Mesenchymal stem cell (in vitro differentiated cells and primary cell): ENCODE results near the gene DSEL. TPM values are rescaled to one million over a fixed set of nuclear protein-coding genes. Genes with fewer than 3 reads are reported as not detected.

Experiments
- DNase-seq: peaks from one replicate; pipeline ENCODE4 v3.0.0-alpha.2; 2013
- H2AFZ ChIP-seq: one replicate; pipeline ENCODE4 v1.6.1; 2013; ENCODE audit warnings: low read depth, mild to moderate bottlenecking, control low read depth, inconsistent platforms, low read length, moderate library complexity
- H2AK5ac ChIP-seq: 2 replicates; pipeline ENCODE4 v1.6.1; 2013; ENCODE audit warnings: low read length, moderate library complexity, mild to moderate bottlenecking, inconsistent platforms; ENCODE audit not compliant: severe bottlenecking
- H2BK120ac ChIP-seq: one replicate; pipeline ENCODE4 v1.6.1; 2013; ENCODE audit warnings: low read depth, mild to moderate bottlenecking, inconsistent platforms, low read length, moderate library complexity
- H2BK12ac ChIP-seq, 2 experiments: one replicate each; pipeline ENCODE4 v1.6.1; 2013; ENCODE audit warnings: inconsistent platforms in 2 of 2, low read length in 2 of 2, mild to moderate bottlenecking in 2 of 2, moderate library complexity in 2 of 2, control low read depth in 1 of 2
- H2BK15ac ChIP-seq: one replicate; pipeline ENCODE4 v1.6.1; 2013; ENCODE audit warnings: mild to moderate bottlenecking, low read depth, inconsistent platforms; ENCODE audit not compliant: poor library complexity, severe bottlenecking
- H2BK5ac ChIP-seq: 2 replicates; pipeline ENCODE4 v1.6.1; 2013; ENCODE audit warnings: low read depth, mild to moderate bottlenecking, low read length, control low read depth, inconsistent platforms; ENCODE audit not compliant: poor library complexity, severe bottlenecking
- H3K14ac ChIP-seq, 2 experiments: one replicate each; pipeline ENCODE4 v1.6.1; 2013; ENCODE audit warnings: inconsistent platforms in 2 of 2, low read length in 2 of 2, control low read depth in 1 of 2, mild to moderate bottlenecking in 1 of 2, moderate library complexity in 1 of 2
- H3K18ac ChIP-seq, 2 experiments: one replicate each; pipeline ENCODE4 v1.6.1; 2013; ENCODE audit warnings: inconsistent platforms in 2 of 2, low read length in 2 of 2, control low read depth in 1 of 2, low read depth in 1 of 2, mild to moderate bottlenecking in 1 of 2
- H3K23ac ChIP-seq, 2 experiments: one replicate each; pipeline ENCODE4 v1.6.1; 2013; ENCODE audit warnings: inconsistent platforms in 2 of 2, low read length in 2 of 2, mild to moderate bottlenecking in 2 of 2, moderate library complexity in 2 of 2, control low read depth in 1 of 2
- H3K27ac ChIP-seq: 2 replicates; pipeline ENCODE4 v1.5.1; 2013; ENCODE audit warnings: mild to moderate bottlenecking, moderate library complexity, low read length, control low read depth, inconsistent platforms; ENCODE audit not compliant: poor library complexity, severe bottlenecking
- H3K27me3 ChIP-seq, 2 experiments: 2 replicates each; pipeline versions ENCODE4 v1.6.1 to v1.7.0; 2013; ENCODE audit warnings: low read length in 2 of 2, mild to moderate bottlenecking in 2 of 2, moderate library complexity in 2 of 2, control low read depth in 1 of 2, inconsistent platforms in 1 of 2; ENCODE audit not compliant: control insufficient read depth in 1 of 2, insufficient read depth in 1 of 2
- H3K36me3 ChIP-seq, 2 experiments: 2 replicates each; pipeline versions ENCODE4 v1.6.1 to v1.7.0; 2013; ENCODE audit warnings: low read length in 2 of 2, control low read depth in 1 of 2, inconsistent platforms in 1 of 2, low read depth in 1 of 2, mild to moderate bottlenecking in 1 of 2; ENCODE audit not compliant: insufficient read depth in 2 of 2, control insufficient read depth in 1 of 2
- H3K4ac ChIP-seq, 2 experiments: one replicate each; pipeline ENCODE4 v1.6.1; 2013; ENCODE audit warnings: inconsistent platforms in 2 of 2, low read length in 2 of 2, mild to moderate bottlenecking in 2 of 2, moderate library complexity in 2 of 2, control low read depth in 1 of 2, low read depth in 1 of 2
- H3K4me1 ChIP-seq: 2 replicates; pipeline ENCODE4 v1.6.1; 2013; ENCODE audit warnings: low read depth, low read length, control low read depth; ENCODE audit not compliant: control insufficient read depth, insufficient read depth
- H3K4me2 ChIP-seq: 2 replicates; pipeline ENCODE4 v1.6.1; 2013; ENCODE audit warnings: low read length, mild to moderate bottlenecking, inconsistent platforms; ENCODE audit not compliant: poor library complexity, severe bottlenecking
- H3K4me3 ChIP-seq, 2 experiments: 2 replicates each; pipeline versions ENCODE4 v1.5.1 to v1.7.0; 2013; ENCODE audit warnings: low read length in 2 of 2, mild to moderate bottlenecking in 2 of 2, control low read depth in 1 of 2, low read depth in 1 of 2; ENCODE audit not compliant: insufficient read depth in 1 of 2
- H3K79me1 ChIP-seq: replicated peaks from 2 replicates; pipeline ENCODE4 v1.6.1; 2013; ENCODE audit warnings: mild to moderate bottlenecking, control low read depth, low read length, inconsistent platforms; ENCODE audit not compliant: poor library complexity, severe bottlenecking
- H3K9ac ChIP-seq: 2 replicates; pipeline ENCODE4 v1.7.0; 2013; ENCODE audit warnings: mild to moderate bottlenecking, low read length, moderate library complexity
- H3K9me3 ChIP-seq: 2 replicates; pipeline ENCODE4 v1.7.0; 2013; ENCODE audit warnings: mild to moderate bottlenecking, low read length; ENCODE audit not compliant: control insufficient read depth
- H4K8ac ChIP-seq: one replicate; pipeline ENCODE4 v1.6.1; 2013; ENCODE audit warnings: inconsistent platforms, mild to moderate bottlenecking, low read length, moderate library complexity
- H4K91ac ChIP-seq: one replicate; pipeline ENCODE4 v1.6.1; 2013; ENCODE audit warnings: mild to moderate bottlenecking, low read length, inconsistent platforms
- WGBS: methylation state at CpG from one replicate; pipeline ENCODE4 v1.1.7; 2013; ENCODE audit warnings: mixed read lengths; 5-methylcytosine and 5-hydroxymethylcytosine counted together
- polyA plus RNA-seq, 2 experiments: library from polyadenylated mRNA; stranded (reverse); fragments of 200-250 nt; gene quantifications; one replicate each; pipeline ENCODE4 v1.2.3, GENCODE V29; 2013

The DSEL gene
- 7.9 TPM for polyA plus RNA-seq (2013, experiment 1 of 2)
- 7.8 TPM for polyA plus RNA-seq (2013, experiment 2 of 2)

GRCh38 chr18:67516539-67517443 lies at the start of gene DSEL:
DSEL (minus strand) TSS chr18:67516720; CDS start chr18:67514608, 2,112 bp downstream.
- WGBS: under 1% methylated on average over 69 of the region's 79 CpGs

GRCh38 chr18:67553437-67553836 lies 36.9 kb upstream of the DSEL start:
- WGBS: no CpG with 5 or more reads among the region's 2 CpGs
- Histone ChIP-seq H3K23ac (no peak overlapping the region), H3K36me3 (no peaks in the 10 kb centered on the region), H3K18ac (no peak overlapping the region), H3K14ac (no peak overlapping the region), H3K79me1 (no peaks in the 10 kb centered on the region), H2AK5ac (no peak overlapping the region), H3K4ac (no peak overlapping the region), H3K27ac (no peak overlapping the region), H2AFZ (no peak overlapping the region), H2BK15ac (no peak overlapping the region), H2BK5ac (no peak overlapping the region), H3K9me3 (no peaks in the 10 kb centered on the region), H3K9ac (no peak overlapping the region), H2BK120ac (no peak overlapping the region), H3K27me3 (no peaks in the 10 kb centered on the region), H2BK12ac (no peak overlapping the region), H3K4me1 (peaks cover 3% of the 10 kb centered on the region), H3K4me2 (no peak overlapping the region), H4K91ac (no peak overlapping the region), H4K8ac (no peak overlapping the region), H3K4me3 (no peak overlapping the region)
- DNase-seq: no peak

More at GRCh38 chr18:67516539-67517443, at the start of gene DSEL:
- Histone ChIP-seq H3K14ac (peak within 1 kb of the TSS in 1 of 2 experiments; percentile 95), H3K23ac (peak within 1 kb of the TSS in 1 of 2 experiments; percentile 94), H3K9ac (peak within 1 kb of the TSS; percentile 95), H3K4ac (peak within 1 kb of the TSS; percentile 53 to 83), H3K4me2 (peak within 1 kb of the TSS; percentile 91), H3K18ac (peak within 1 kb of the TSS; percentile 73 to 98), H4K8ac (peak within 1 kb of the TSS; percentile 78), H3K79me1 (peaks cover 10% of the 10 kb centered on the region), H4K91ac (peak within 1 kb of the TSS; percentile 85), H3K27ac (peak within 1 kb of the TSS; percentile 93), H2AK5ac (no peak within 1 kb of the TSS), H2AFZ (peak within 1 kb of the TSS; percentile 73), H3K27me3 (no peaks in the 10 kb centered on the region), H2BK15ac (peak within 1 kb of the TSS; percentile 64), H2BK12ac (peak within 1 kb of the TSS in 1 of 2 experiments; percentile 57), H2BK120ac (peak within 1 kb of the TSS; percentile 86), H3K36me3 (peaks cover 3 to 33% of the 10 kb centered on the region in 2 experiments), H3K4me3 (peak within 1 kb of the TSS; percentile 91 to 96), H2BK5ac (peak within 1 kb of the TSS; percentile 85), H3K9me3 (no peaks in the 10 kb centered on the region), H3K4me1 (peaks cover 3% of the 10 kb centered on the region)
- peak; percentile 94 for DNase-seq

GRCh38 chr18:67550872-67551520 lies 34.5 kb upstream of the DSEL start:
- no peak overlapping the region for H3K4me3 ChIP-seq
- H4K8ac ChIP-seq: no peak overlapping the region
- no peak overlapping the region for H2BK12ac ChIP-seq
- H3K27ac ChIP-seq: peak overlapping the region; percentile 76
- H3K23ac ChIP-seq: no peak overlapping the region
- no peak overlapping the region for H2BK15ac ChIP-seq
- H3K36me3 ChIP-seq: no peaks in the 10 kb centered on the region
- H2AK5ac ChIP-seq: no peak overlapping the region
- H3K18ac ChIP-seq: no peak overlapping the region
- no peak for DNase-seq
- H3K9ac ChIP-seq: no peak overlapping the region
- H3K14ac ChIP-seq: no peak overlapping the region
- no peaks in the 10 kb centered on the region for H3K79me1 ChIP-seq
- peaks cover 3% of the 10 kb centered on the region for H3K4me1 ChIP-seq
- H4K91ac ChIP-seq: no peak overlapping the region
- H2BK5ac ChIP-seq: no peak overlapping the region
- H3K9me3 ChIP-seq: no peaks in the 10 kb centered on the region
- 92% methylated on average over 3 of the region's 3 CpGs for WGBS
- peak overlapping the region; percentile 70 for H3K4me2 ChIP-seq
- no peak overlapping the region for H2BK120ac ChIP-seq
- H3K4ac ChIP-seq: no peak overlapping the region
- no peak overlapping the region for H2AFZ ChIP-seq
- H3K27me3 ChIP-seq: no peaks in the 10 kb centered on the region

- DNase-seq: no peak
- Histone ChIP-seq H4K8ac (no peak overlapping the region), H3K4me2 (no peak overlapping the region), H4K91ac (no peak overlapping the region), H3K14ac (no peak overlapping the region), H3K27ac (no peak overlapping the region), H2BK120ac (no peak overlapping the region), H2AFZ (no peak overlapping the region), H3K18ac (no peak overlapping the region), H3K79me1 (no peaks in the 10 kb centered on the region), H2BK15ac (no peak overlapping the region), H3K4me3 (no peak overlapping the region), H3K4me1 (peaks cover 3% of the 10 kb centered on the region), H3K9ac (no peak overlapping the region), H3K4ac (no peak overlapping the region), H3K23ac (no peak overlapping the region), H2AK5ac (no peak overlapping the region), H3K36me3 (no peaks in the 10 kb centered on the region), H2BK5ac (no peak overlapping the region), H2BK12ac (no peak overlapping the region), H3K27me3 (no peaks in the 10 kb centered on the region), H3K9me3 (no peaks in the 10 kb centered on the region)
- WGBS: 65% methylated on average over 2 of the region's 4 CpGs
These were observed 33.4 kb upstream of the DSEL start for GRCh38 chr18:67549946-67550345.
